Bronchial epithelial cell (primary cell): Measurements from ENCODE around the gene SFMBT1. TPM values are rescaled to one million over a fixed set of nuclear protein-coding genes. Genes with fewer than 3 reads are reported as not detected.

ENCODE experiments used
- DNase-seq: peaks from one replicate; pipeline ENCODE4 v3.0.0-alpha.2; 2010; ENCODE audit warnings: low read depth
- FAIRE-seq: peaks from 2 replicates; lab custom pipeline; 2011; peaks lifted over from hg19 to GRCh38; lab: Jason Lieb, UNC
- H3K27me3 ChIP-seq: 2 replicates; pipeline ENCODE4 v1.5.1; 2011; ENCODE audit warnings: low read length; ENCODE audit not compliant: control insufficient read depth, insufficient read depth
- H3K36me3 ChIP-seq: 2 replicates; pipeline ENCODE4 v1.5.1; 2011; ENCODE audit warnings: low read length; ENCODE audit not compliant: control insufficient read depth, insufficient read depth
- H3K4me3 ChIP-seq: 2 replicates; pipeline ENCODE4 v1.5.1; 2011; ENCODE audit warnings: mild to moderate bottlenecking, low read depth, low read length, control low read depth
- CTCF ChIP-seq: IDR thresholded peaks from 2 replicates; pipeline ENCODE4 v1.5.1; 2011; ENCODE audit warnings: mild to moderate bottlenecking, moderate library complexity, low read length, control low read depth, inconsistent platforms; ENCODE audit not compliant: insufficient read depth, severe bottlenecking
- total RNA-seq: library from RNA; depleted of rRNA; stranded (reverse); fragments of >200 nt; gene quantifications from 2 replicates; pipeline ENCODE4 v1.2.1, GENCODE V29; 2014

SFMBT1 gene
- total RNA-seq, 1 donor from 2014 or later = 7.6 TPM

GRCh38 chr3:52891164-52891563 lies 154.7 kb downstream of the SFMBT1 start:
- Histone ChIP-seq H3K27me3 (no peaks in the 10 kb centered on the region), H3K4me3 (no peak overlapping the region), H3K36me3 (no peaks in the 10 kb centered on the region)
- no peak for TF ChIP-seq CTCF
- FAIRE-seq (no peak), DNase-seq (no peak)

GRCh38 chr3:52890735-52891134 lies 155.1 kb downstream of the SFMBT1 start:
- H3K4me3 ChIP-seq = no peak overlapping the region
- FAIRE-seq (no peak), DNase-seq (peak; percentile 61)
- no peak for TF ChIP-seq CTCF
- H3K36me3 ChIP-seq = no peaks in the 10 kb centered on the region
- no peaks in the 10 kb centered on the region for H3K27me3 ChIP-seq

GRCh38 chr3:52889901-52890300 lies 156.0 kb downstream of the SFMBT1 start:
- Histone ChIP-seq H3K36me3 (peaks cover 2% of the 10 kb centered on the region), H3K27me3 (no peaks in the 10 kb centered on the region), H3K4me3 (no peak overlapping the region)
- no peak for TF ChIP-seq CTCF
- FAIRE-seq (no peak), DNase-seq (no peak)

- H3K27me3 ChIP-seq = no peaks in the 10 kb centered on the region
- H3K4me3 ChIP-seq = no peak overlapping the region
- FAIRE-seq (no peak), DNase-seq (no peak)
- H3K36me3 ChIP-seq = peaks cover 2% of the 10 kb centered on the region
- no peak for TF ChIP-seq CTCF
Measured at GRCh38 chr3:52887166-52887565, 158.7 kb downstream of the SFMBT1 start.

- H3K27me3 ChIP-seq = no peaks in the 10 kb centered on the region
- peaks cover 2% of the 10 kb centered on the region for H3K36me3 ChIP-seq
- FAIRE-seq = no peak
- H3K4me3 ChIP-seq = no peak overlapping the region
- no peak for TF ChIP-seq CTCF
- peak; percentile 82 for DNase-seq
Measured at GRCh38 chr3:52886049-52886730, 159.7 kb downstream of the SFMBT1 start.

GRCh38 chr3:52882377-52882776 lies 163.5 kb downstream of the SFMBT1 start:
- H3K4me3 ChIP-seq = no peak overlapping the region
- no peak for TF ChIP-seq CTCF
- H3K27me3 ChIP-seq = no peaks in the 10 kb centered on the region
- no peak for DNase-seq
- peak; percentile 82 for FAIRE-seq
- H3K36me3 ChIP-seq = peaks cover 2% of the 10 kb centered on the region
